ENCODE measurements around the gene CDK11A.
A peak's percentile ranks its signal among the peaks of the same experiment; 100 is the strongest.
"Not testable (repeated sequence)": the region's sequence is repeated elsewhere in the genome, so short reads cannot be mapped to it uniquely, and the experiment has no call there.

The CDK11A gene

DNA sequence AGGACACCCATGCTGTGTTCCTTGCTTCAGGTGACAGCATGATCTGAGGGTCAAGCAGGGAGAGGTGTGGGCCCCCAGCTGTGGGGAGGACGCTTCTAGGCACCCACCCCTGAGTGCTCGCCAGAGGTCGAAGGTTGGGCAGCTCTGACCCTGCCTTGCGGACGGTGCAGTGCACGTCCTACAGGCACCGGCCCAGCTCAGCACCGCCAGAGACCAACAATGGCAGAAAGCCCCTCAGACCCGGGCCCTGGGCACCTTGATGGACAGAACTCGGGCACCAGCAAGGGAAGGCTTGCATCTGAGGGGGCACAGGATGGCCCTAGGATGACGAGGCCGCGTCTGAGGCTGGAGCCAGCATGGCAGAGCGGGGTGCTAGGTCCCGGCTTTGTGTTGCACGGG is 29.4 kb upstream of the CDK11A start:
- Histone ChIP-seq H3K27me3 (replicated peaks in 2 of 5; ENCODE audit: control insufficient read depth in 4 of 5, insufficient read depth in 5 of 5, low read length in 4 of 5) (no peaks in the 10 kb centered on the region), H3K36me3 (ENCODE audit: control insufficient read depth in 4 of 4, insufficient read depth in 4 of 4, low read length in 3 of 4) (peaks cover 2 to 56% (median 44%) of the 10 kb centered on the region in 4 experiments)

DNA sequence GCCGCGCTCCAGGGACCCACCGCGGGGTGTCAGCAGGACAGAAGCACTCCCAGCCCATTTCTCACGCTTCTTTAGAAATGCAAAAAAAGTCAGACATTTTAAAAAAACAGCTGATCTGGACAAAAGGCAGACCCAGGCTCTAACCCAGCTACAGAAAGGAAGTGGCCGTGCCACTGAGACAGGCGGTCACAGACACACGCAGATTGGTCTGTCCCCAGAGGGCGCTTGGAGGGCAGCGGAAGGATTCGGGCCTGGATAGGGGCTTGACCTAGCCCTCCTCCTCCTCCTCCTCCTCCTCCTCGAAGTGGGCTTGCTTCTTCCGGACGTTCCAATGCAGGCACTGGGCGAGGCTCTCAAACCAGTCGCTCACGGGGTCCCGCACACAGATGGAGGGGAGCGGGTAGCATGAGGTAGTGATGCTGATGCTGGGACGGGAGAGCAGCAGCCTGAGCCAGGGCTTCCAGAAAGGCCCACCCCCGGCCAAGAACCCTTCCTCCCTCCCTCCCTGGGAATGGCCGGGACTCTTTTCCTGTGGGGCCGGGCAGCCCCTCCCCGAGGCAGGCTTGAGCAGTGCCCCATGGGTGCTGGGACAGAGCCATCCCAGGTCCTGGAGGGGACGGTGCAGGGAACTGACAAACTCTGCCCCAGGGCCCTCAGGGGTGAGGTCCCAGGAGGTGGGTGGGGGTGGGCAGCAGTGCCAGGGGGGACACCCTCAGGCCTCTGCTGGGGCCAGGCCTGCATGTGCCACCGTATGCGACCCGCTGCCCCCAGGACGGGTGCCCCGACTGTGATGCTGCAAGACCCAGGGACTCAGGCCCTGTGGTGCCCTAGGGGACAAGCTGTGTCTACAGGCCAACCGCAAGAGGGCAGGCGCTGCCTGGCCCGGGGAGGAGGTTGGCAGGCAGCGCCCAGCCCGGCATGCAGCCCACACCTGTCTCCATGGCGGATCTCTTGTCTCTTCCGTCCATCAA is 28.8 kb upstream of the CDK11A start:
- Histone ChIP-seq H3K27ac (ENCODE audit: insufficient read depth in 1 of 2, low read depth in 1 of 2, low read length in 2 of 2, poor library complexity in 1 of 2, severe bottlenecking in 2 of 2) (no peak overlapping the region), H3K36me3 (ENCODE audit: control insufficient read depth in 4 of 4, insufficient read depth in 4 of 4, low read length in 3 of 4) (peaks cover 2 to 52% (median 38%) of the 10 kb centered on the region in 4 experiments), H3K4me3 (ENCODE audit: control insufficient read depth in 1 of 7, extremely low read depth in 1 of 7, insufficient read depth in 4 of 7, low read depth in 2 of 7, low read length in 6 of 7) (no peak overlapping the region), H3K27me3 (replicated peaks in 2 of 5; ENCODE audit: control insufficient read depth in 4 of 5, insufficient read depth in 5 of 5, low read length in 4 of 5) (no peaks in the 10 kb centered on the region), H3K4me1 (ENCODE audit: control extremely low read depth in 1 of 4, control insufficient read depth in 4 of 4, insufficient read depth in 4 of 4, low read length in 3 of 4) (no peaks in the 10 kb centered on the region), H3K9me3 (ENCODE audit: control extremely low read depth in 1 of 5, control insufficient read depth in 4 of 5, insufficient read depth in 2 of 5, low read depth in 1 of 5, low read length in 4 of 5) (no peaks in the 10 kb centered on the region)
- POLR2A ChIA-PET = no interaction called here
- WGBS (ENCODE audit: insufficient coverage) = 96% methylated on average over 23 of the region's 37 CpGs
- CTCF ChIA-PET = no interaction called here
- DNase-seq = no peak

More for the DNA sequence above, 29.4 kb upstream of the CDK11A start:
- WGBS (ENCODE audit: insufficient coverage) = 97% methylated on average over 16 of the region's 16 CpGs
- CTCF ChIA-PET = no interaction called here
- peaks cover 0 to 4% (median 2%) of the 10 kb centered on the region in 4 experiments for H3K4me1 ChIP-seq (ENCODE audit: control extremely low read depth in 1 of 4, control insufficient read depth in 4 of 4, insufficient read depth in 4 of 4, low read length in 3 of 4)
- H3K27ac ChIP-seq (ENCODE audit: insufficient read depth in 1 of 2, low read depth in 1 of 2, low read length in 2 of 2, poor library complexity in 1 of 2, severe bottlenecking in 2 of 2) = no peak overlapping the region
- POLR2A ChIA-PET = no interaction called here
- H3K4me3 ChIP-seq (ENCODE audit: control insufficient read depth in 1 of 7, extremely low read depth in 1 of 7, insufficient read depth in 4 of 7, low read depth in 2 of 7, low read length in 6 of 7) = no peak overlapping the region
- H3K9me3 ChIP-seq (ENCODE audit: control extremely low read depth in 1 of 5, control insufficient read depth in 4 of 5, insufficient read depth in 2 of 5, low read depth in 1 of 5, low read length in 4 of 5) = no peaks in the 10 kb centered on the region
- no peak for DNase-seq

DNA sequence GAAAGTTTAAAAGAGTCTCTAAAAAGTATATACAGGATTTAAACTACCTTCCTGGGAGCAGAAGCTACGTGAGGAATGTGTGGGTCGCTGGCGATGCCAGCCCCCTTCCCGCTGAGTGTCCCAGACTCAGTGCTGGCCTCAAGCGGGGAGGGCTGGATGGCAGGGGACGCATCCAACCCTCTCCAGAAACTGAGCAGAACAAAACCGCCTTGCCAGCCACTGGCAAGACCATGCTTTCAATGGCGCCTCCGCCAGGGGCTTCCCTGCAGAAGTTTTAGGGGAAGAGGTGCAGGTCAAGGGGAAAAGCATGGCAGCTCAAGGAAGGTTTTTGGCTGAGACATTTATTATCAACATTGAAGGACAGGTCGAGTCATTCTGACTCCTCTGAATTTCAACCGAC is 28.0 kb upstream of the CDK11A start:
- POLR2A ChIA-PET = no interaction called here
- no peaks in the 10 kb centered on the region for H3K9me3 ChIP-seq (ENCODE audit: control extremely low read depth in 1 of 5, control insufficient read depth in 4 of 5, insufficient read depth in 2 of 5, low read depth in 1 of 5, low read length in 4 of 5)
- H3K4me1 ChIP-seq (ENCODE audit: control extremely low read depth in 1 of 4, control insufficient read depth in 4 of 4, insufficient read depth in 4 of 4, low read length in 3 of 4) = no peaks in the 10 kb centered on the region
- no peak for DNase-seq
- H3K27ac ChIP-seq (ENCODE audit: insufficient read depth in 1 of 2, low read depth in 1 of 2, low read length in 2 of 2, poor library complexity in 1 of 2, severe bottlenecking in 2 of 2) = no peak overlapping the region
- peaks cover 2 to 46% (median 34%) of the 10 kb centered on the region in 4 experiments for H3K36me3 ChIP-seq (ENCODE audit: control insufficient read depth in 4 of 4, insufficient read depth in 4 of 4, low read length in 3 of 4)
- H3K4me3 ChIP-seq (ENCODE audit: control insufficient read depth in 1 of 7, extremely low read depth in 1 of 7, insufficient read depth in 4 of 7, low read depth in 2 of 7, low read length in 6 of 7) = no peak overlapping the region
- CTCF ChIA-PET = no interaction called here
- WGBS (ENCODE audit: insufficient coverage) = 97% methylated on average over 11 of the region's 11 CpGs
- no peaks in the 10 kb centered on the region for H3K27me3 ChIP-seq (replicated peaks in 2 of 5; ENCODE audit: control insufficient read depth in 4 of 5, insufficient read depth in 5 of 5, low read length in 4 of 5)

DNA sequence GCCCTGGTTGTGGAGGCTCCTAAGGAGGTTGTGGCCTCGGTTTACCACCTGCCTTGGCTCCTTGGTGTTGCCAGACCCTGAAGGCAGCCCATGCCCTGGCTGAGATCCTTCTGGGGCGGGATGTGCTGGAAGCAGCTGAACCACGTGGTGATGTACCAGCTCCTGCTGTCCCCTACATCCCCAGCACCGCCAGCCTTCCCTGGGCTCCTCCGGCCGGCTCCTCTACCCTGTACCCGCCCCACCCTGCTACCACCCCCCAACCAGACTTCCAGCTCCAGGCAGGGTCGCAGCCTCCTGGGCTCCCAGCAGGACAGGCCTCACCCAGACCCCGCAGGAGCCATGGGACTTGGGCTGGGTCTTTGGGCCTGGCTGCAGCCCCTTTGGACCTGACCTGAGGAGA is 25.8 kb upstream of the CDK11A start:
- H3K9me3 ChIP-seq (ENCODE audit: control extremely low read depth in 1 of 5, control insufficient read depth in 4 of 5, insufficient read depth in 2 of 5, low read depth in 1 of 5, low read length in 4 of 5); CTCF ChIA-PET; H3K4me1 ChIP-seq (ENCODE audit: control extremely low read depth in 1 of 4, control insufficient read depth in 4 of 4, insufficient read depth in 4 of 4, low read length in 3 of 4); H3K27ac ChIP-seq (ENCODE audit: insufficient read depth in 1 of 2, low read depth in 1 of 2, low read length in 2 of 2, poor library complexity in 1 of 2, severe bottlenecking in 2 of 2); POLR2A ChIA-PET; H3K27me3 ChIP-seq (replicated peaks in 2 of 5; ENCODE audit: control insufficient read depth in 4 of 5, insufficient read depth in 5 of 5, low read length in 4 of 5); H3K4me3 ChIP-seq (ENCODE audit: control insufficient read depth in 1 of 7, extremely low read depth in 1 of 7, insufficient read depth in 4 of 7, low read depth in 2 of 7, low read length in 6 of 7); DNase-seq: not testable (repeated sequence)
- H3K36me3 ChIP-seq (ENCODE audit: control insufficient read depth in 4 of 4, insufficient read depth in 4 of 4, low read length in 3 of 4) = peaks cover 0 to 26% (median 17%) of the 10 kb centered on the region in 4 experiments
- 92% methylated on average over 2 of the region's 9 CpGs for WGBS (ENCODE audit: insufficient coverage)

DNA sequence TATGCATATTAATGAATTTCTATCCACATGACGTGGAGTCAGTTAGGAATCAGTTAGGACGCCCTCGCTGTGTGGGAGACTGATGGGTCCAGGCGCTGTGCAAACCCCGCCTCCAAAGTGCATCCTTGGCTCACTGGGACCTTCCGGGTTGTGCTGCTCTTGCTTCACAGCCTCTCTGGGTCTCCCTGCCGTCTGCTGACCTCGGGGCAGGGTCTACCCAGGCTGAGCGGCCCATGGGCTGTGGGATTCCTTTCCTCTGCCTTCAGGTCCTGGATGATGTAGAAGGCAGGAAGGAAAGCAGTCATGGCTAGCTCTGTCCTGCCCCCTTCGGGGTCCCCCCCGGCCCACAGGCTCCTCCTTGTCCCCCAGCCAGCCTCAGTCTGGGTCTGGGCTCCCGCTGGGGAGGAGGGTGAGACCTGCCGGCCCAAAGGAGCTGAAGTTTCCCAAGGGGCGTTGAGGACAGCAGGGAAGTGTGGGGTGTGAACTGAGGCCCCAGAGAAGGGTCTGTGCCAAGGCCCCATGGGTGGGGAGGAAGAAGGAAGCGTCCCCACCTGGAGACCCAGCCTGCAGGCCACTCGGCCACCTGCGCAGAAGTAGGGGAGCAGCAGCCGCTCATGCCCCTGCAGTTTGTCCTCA is 24.6 kb upstream of the CDK11A start:
- no peaks in the 10 kb centered on the region for H3K27me3 ChIP-seq (replicated peaks in 2 of 5; ENCODE audit: control insufficient read depth in 4 of 5, insufficient read depth in 5 of 5, low read length in 4 of 5)
- H3K27ac ChIP-seq (ENCODE audit: insufficient read depth in 1 of 2, low read depth in 1 of 2, low read length in 2 of 2, poor library complexity in 1 of 2, severe bottlenecking in 2 of 2) = no peak overlapping the region
- H3K4me1 ChIP-seq (ENCODE audit: control extremely low read depth in 1 of 4, control insufficient read depth in 4 of 4, insufficient read depth in 4 of 4, low read length in 3 of 4) = no peaks in the 10 kb centered on the region
- no peak overlapping the region for H3K4me3 ChIP-seq (ENCODE audit: control insufficient read depth in 1 of 7, extremely low read depth in 1 of 7, insufficient read depth in 4 of 7, low read depth in 2 of 7, low read length in 6 of 7)
- 87% methylated on average over 10 of the region's 18 CpGs for WGBS (ENCODE audit: insufficient coverage)
- ChIA-PET POLR2A (no interaction called here), CTCF (no interaction called here)
- H3K9me3 ChIP-seq (ENCODE audit: control extremely low read depth in 1 of 5, control insufficient read depth in 4 of 5, insufficient read depth in 2 of 5, low read depth in 1 of 5, low read length in 4 of 5) = no peaks in the 10 kb centered on the region
- no peak for DNase-seq
- peaks cover 0 to 17% (median 11%) of the 10 kb centered on the region in 4 experiments for H3K36me3 ChIP-seq (ENCODE audit: control insufficient read depth in 4 of 4, insufficient read depth in 4 of 4, low read length in 3 of 4)

DNA sequence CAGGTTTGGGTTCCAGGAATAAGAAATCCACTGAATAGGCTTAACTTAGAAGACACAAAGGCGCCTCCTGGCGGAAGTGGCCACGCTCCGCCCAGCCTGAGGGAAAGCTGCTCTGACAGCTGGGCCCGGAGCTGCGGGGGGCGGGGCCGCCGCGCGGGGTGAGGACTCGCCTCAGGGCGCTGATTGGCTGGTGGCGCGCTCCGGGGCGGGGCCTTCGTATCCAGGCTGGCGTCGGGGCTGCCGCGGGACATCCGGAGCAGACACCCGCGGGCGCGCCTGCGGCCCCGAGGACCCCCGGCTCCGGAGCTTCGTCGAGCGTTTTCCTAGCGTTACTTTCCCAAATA is 22.4 kb upstream of the CDK11A start:
- H3K9me3 ChIP-seq (ENCODE audit: control extremely low read depth in 1 of 5, control insufficient read depth in 4 of 5, insufficient read depth in 2 of 5, low read depth in 1 of 5, low read length in 4 of 5); CTCF ChIA-PET; H3K27me3 ChIP-seq (replicated peaks in 2 of 5; ENCODE audit: control insufficient read depth in 4 of 5, insufficient read depth in 5 of 5, low read length in 4 of 5); H3K4me1 ChIP-seq (ENCODE audit: control extremely low read depth in 1 of 4, control insufficient read depth in 4 of 4, insufficient read depth in 4 of 4, low read length in 3 of 4); H3K36me3 ChIP-seq (ENCODE audit: control insufficient read depth in 4 of 4, insufficient read depth in 4 of 4, low read length in 3 of 4); DNase-seq: not testable (repeated sequence)
- Histone ChIP-seq H3K4me3 (ENCODE audit: control insufficient read depth in 1 of 7, extremely low read depth in 1 of 7, insufficient read depth in 4 of 7, low read depth in 2 of 7, low read length in 6 of 7) (peak overlapping the region in 1 of 7 experiments; percentile 68), H3K27ac (ENCODE audit: insufficient read depth in 1 of 2, low read depth in 1 of 2, low read length in 2 of 2, poor library complexity in 1 of 2, severe bottlenecking in 2 of 2) (peak overlapping the region in 1 of 2 experiments; percentile 83)
- POLR2A ChIA-PET = interaction anchor here (0.6 to 0.7 kb wide), 2 partner anchors 22 to 123 kb away, joined by 3 to 5 read pairs; no protein-coding TSS in a partner anchor
- no CpG with 5 or more reads among the region's 35 CpGs for WGBS (ENCODE audit: insufficient coverage)
